C4-2B (cell line): Measurements from ENCODE around the gene DLGAP4.

Experiments
- ZFX ChIP-seq: fragments of 450-650 bp; IDR thresholded peaks from 2 replicates; pipeline ENCODE4 v1.6.1; 2017
- TF ChIP-seq, protein P1 (sequence below): fragments of 450-650 bp; conservative IDR thresholded peaks from 2 replicates; pipeline ENCODE4 v1.5.1; 2017; ENCODE audit warnings: mild to moderate bottlenecking

DNA sequence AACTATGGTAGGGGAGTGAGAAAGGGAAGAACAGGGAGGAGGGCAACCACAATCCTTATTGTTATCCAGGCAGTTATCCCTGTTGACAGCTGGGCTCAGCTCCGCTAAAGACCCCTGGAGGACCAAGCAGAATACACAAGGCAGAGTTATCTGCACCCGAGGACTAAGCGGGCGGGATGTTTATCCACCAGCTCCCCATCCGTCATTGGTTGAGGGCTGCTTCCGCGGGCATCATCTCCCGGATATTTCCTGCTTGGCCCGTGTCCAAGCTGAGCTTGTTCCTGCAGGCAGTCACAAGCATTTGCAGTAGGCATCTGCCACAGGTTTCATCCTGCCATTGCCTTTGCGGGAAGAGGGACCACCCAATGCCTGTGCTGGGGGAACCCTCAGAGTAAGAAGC is 102.1 kb downstream of the DLGAP4 start:
- TF ChIP-seq, protein P1, sequence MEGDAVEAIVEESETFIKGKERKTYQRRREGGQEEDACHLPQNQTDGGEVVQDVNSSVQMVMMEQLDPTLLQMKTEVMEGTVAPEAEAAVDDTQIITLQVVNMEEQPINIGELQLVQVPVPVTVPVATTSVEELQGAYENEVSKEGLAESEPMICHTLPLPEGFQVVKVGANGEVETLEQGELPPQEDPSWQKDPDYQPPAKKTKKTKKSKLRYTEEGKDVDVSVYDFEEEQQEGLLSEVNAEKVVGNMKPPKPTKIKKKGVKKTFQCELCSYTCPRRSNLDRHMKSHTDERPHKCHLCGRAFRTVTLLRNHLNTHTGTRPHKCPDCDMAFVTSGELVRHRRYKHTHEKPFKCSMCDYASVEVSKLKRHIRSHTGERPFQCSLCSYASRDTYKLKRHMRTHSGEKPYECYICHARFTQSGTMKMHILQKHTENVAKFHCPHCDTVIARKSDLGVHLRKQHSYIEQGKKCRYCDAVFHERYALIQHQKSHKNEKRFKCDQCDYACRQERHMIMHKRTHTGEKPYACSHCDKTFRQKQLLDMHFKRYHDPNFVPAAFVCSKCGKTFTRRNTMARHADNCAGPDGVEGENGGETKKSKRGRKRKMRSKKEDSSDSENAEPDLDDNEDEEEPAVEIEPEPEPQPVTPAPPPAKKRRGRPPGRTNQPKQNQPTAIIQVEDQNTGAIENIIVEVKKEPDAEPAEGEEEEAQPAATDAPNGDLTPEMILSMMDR, result no peak
- no peak for TF ChIP-seq ZFX
